ENCODE results near the gene SCAP. TPM values are rescaled to one million over a fixed set of nuclear protein-coding genes. Genes with fewer than 3 reads are reported as not detected.

Gene SCAP
- total RNA-seq, 1 donor from 2014 or later = 67.4 TPM

DNA sequence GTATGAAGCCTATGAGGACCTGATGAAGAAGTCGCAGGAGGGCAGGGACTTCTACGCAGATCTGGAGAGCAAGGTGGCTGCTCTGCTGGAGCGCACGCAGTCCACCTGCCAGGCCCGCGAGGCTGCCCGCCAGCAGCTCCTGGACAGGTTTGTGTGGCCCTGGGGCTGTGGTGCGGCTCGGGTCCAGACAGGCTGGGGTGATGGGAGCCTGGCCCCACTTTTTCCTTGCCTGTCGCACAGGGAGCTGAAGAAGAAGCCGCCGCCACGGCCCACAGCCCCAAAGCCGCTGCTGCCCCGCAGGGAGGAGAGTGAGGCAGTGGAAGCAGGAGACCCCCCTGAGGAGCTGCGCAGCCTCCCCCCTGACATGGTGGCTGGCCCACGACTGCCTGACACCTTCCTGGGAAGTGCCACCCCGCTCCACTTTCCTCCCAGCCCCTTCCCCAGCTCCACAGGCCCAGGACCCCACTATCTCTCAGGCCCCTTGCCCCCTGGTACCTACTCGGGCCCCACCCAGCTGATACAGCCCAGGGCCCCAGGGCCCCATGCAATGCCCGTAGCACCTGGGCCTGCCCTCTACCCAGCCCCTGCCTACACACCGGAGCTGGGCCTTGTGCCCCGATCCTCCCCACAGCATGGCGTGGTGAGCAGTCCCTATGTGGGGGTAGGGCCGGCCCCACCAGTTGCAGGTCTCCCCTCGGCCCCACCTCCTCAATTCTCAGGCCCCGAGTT lies 65.9 kb downstream of the SCAP start:
- peaks cover 5% of the 10 kb centered on the region for H3K36me3 ChIP-seq (ENCODE audit: control insufficient read depth, insufficient read depth, low read length)
- TF ChIP-seq, protein P1, sequence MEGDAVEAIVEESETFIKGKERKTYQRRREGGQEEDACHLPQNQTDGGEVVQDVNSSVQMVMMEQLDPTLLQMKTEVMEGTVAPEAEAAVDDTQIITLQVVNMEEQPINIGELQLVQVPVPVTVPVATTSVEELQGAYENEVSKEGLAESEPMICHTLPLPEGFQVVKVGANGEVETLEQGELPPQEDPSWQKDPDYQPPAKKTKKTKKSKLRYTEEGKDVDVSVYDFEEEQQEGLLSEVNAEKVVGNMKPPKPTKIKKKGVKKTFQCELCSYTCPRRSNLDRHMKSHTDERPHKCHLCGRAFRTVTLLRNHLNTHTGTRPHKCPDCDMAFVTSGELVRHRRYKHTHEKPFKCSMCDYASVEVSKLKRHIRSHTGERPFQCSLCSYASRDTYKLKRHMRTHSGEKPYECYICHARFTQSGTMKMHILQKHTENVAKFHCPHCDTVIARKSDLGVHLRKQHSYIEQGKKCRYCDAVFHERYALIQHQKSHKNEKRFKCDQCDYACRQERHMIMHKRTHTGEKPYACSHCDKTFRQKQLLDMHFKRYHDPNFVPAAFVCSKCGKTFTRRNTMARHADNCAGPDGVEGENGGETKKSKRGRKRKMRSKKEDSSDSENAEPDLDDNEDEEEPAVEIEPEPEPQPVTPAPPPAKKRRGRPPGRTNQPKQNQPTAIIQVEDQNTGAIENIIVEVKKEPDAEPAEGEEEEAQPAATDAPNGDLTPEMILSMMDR (IDR thresholded peaks at IDR 0.05; ENCODE audit: insufficient read depth, low read length, poor library complexity, severe bottlenecking) = no peak
- no peaks in the 10 kb centered on the region for H3K27me3 ChIP-seq (ENCODE audit: control insufficient read depth, insufficient read depth, low read length)
- H3K4me3 ChIP-seq (ENCODE audit: low read depth, low read length) = no peak overlapping the region
- DNase-seq (ENCODE audit: low read depth) = no peak

DNA sequence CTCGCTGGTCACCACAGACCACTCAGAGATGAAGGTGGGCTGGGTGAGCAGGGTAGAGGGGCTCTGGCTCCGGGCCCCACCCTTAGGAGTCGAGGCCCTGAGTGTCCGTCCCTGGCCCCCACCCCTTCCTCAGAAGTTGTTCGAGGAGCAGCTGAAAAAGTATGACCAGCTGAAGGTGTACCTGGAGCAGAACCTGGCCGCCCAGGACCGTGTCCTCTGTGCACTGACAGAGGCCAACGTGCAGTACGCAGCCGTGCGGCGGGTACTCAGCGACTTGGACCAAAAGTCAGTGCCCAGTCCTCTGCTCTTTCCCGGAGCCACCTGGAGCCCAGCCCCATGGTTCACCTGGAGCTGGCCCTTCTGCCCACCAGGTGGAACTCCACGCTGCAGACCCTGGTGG lies 66.5 kb downstream of the SCAP start:
- Histone ChIP-seq H3K36me3 (ENCODE audit: control insufficient read depth, insufficient read depth, low read length) (peaks cover 5% of the 10 kb centered on the region), H3K4me3 (ENCODE audit: low read depth, low read length) (no peak overlapping the region), H3K27me3 (ENCODE audit: control insufficient read depth, insufficient read depth, low read length) (no peaks in the 10 kb centered on the region)
- TF ChIP-seq, protein P1 (IDR thresholded peaks at IDR 0.05; ENCODE audit: insufficient read depth, low read length, poor library complexity, severe bottlenecking) = no peak
- DNase-seq (ENCODE audit: low read depth) = no peak

DNA sequence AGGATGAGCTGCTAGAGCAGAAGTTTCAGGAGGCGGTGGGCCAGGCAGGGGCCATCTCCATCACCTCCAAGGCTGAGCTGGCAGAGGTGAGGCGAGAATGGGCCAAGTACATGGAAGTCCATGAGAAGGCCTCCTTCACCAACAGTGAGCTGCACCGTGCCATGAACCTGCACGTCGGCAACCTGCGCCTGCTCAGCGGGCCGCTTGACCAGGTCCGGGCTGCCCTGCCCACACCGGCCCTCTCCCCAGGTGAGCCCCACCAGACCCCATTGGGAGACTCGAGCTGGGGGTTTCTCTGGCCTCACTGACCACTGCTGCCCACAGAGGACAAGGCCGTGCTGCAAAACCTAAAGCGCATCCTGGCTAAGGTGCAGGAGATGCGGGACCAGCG lies 66.9 kb downstream of the SCAP start:
- Histone ChIP-seq H3K36me3 (ENCODE audit: control insufficient read depth, insufficient read depth, low read length) (peaks cover 2% of the 10 kb centered on the region), H3K27me3 (ENCODE audit: control insufficient read depth, insufficient read depth, low read length) (no peaks in the 10 kb centered on the region), H3K4me3 (ENCODE audit: low read depth, low read length) (no peak overlapping the region)
- TF ChIP-seq, protein P1 (IDR thresholded peaks at IDR 0.05; ENCODE audit: insufficient read depth, low read length, poor library complexity, severe bottlenecking) = no peak
- DNase-seq (ENCODE audit: low read depth) = no peak

DNA sequence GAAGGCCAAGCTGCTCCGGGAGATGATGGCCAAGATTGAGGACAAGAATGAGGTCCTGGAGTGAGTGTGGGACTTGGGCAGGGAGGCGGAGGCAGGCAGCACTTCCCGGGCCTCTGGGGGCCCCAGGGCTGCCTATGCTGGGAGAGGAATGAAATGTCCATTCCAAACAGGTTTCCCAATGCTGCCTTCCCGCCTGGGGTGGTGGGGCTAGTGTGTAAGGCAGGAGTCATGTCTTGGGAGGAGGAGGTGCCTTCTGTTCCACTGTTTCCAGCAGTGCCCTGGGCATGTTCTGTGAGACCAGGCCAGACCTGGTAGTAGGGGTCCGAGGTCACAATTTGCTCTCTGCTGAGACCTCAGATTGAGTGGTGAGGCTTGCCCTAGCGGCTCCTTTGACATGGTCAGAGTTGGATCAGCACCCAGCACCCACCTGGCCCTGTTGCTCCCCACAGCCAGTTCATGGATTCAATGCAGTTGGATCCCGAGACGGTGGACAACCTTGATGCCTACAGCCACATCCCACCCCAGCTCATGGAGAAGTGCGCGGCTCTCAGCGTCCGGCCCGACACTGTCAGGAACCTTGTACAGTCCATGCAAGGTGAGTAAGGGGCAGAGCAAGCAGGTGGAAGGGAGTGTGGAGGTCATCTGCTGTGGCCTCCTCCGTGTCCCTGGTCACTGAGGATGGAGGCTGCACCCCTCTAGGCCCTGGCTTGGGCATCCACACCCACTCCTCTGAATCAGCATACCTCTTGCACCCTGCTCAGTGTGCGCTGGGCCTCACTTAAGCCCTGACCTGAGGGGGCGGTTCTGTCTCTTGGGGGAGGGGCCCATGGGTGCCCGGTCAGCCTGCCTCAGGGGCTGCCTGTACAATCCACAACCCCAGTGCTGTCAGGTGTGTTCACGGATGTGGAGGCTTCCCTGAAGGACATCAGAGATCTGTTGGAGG lies 67.6 kb downstream of the SCAP start:
- TF ChIP-seq, protein P1 (IDR thresholded peaks at IDR 0.05; ENCODE audit: insufficient read depth, low read length, poor library complexity, severe bottlenecking) = no peak
- Histone ChIP-seq H3K4me3 (ENCODE audit: low read depth, low read length) (no peak overlapping the region), H3K27me3 (ENCODE audit: control insufficient read depth, insufficient read depth, low read length) (no peaks in the 10 kb centered on the region), H3K36me3 (ENCODE audit: control insufficient read depth, insufficient read depth, low read length) (peaks cover 2% of the 10 kb centered on the region)
- no peak for DNase-seq (ENCODE audit: low read depth)

DNA sequence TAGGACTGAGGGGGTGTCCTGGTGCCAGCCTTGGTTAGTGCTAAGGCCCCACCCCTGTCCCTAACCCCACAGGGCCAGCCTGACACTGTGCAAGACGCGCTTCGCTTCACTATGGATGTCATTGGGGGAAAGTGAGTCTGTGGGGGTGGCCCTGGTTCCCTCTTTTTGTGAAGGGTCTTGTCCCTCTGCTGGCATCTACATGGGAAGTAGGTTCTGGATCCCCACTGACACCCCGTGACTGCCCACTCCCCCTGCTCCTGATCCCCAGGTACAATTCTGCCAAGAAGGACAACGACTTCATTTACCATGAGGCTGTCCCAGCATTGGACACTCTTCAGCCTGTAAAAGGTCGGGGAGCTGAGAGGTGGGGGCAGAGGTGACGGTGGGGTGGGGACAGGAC lies 68.5 kb downstream of the SCAP start:
- peaks cover 2% of the 10 kb centered on the region for H3K36me3 ChIP-seq (ENCODE audit: control insufficient read depth, insufficient read depth, low read length)
- TF ChIP-seq, protein P1 (IDR thresholded peaks at IDR 0.05; ENCODE audit: insufficient read depth, low read length, poor library complexity, severe bottlenecking) = no peak
- H3K4me3 ChIP-seq (ENCODE audit: low read depth, low read length) = no peak overlapping the region
- no peak for DNase-seq (ENCODE audit: low read depth)
- no peaks in the 10 kb centered on the region for H3K27me3 ChIP-seq (ENCODE audit: control insufficient read depth, insufficient read depth, low read length)
